HG02970 (cell line): Measurements from ENCODE around the gene PLCZ1.

Experiments used
- ATAC-seq: cut with Tn5 transposase; IDR thresholded peaks from one replicate; pipeline ENCODE4 v1.9.1; 2021; ENCODE audit warnings: mild to moderate bottlenecking, moderate library complexity, moderate number of reproducible peaks; ENCODE audit not compliant: unreplicated experiment, low FRiP score

Gene PLCZ1

DNA sequence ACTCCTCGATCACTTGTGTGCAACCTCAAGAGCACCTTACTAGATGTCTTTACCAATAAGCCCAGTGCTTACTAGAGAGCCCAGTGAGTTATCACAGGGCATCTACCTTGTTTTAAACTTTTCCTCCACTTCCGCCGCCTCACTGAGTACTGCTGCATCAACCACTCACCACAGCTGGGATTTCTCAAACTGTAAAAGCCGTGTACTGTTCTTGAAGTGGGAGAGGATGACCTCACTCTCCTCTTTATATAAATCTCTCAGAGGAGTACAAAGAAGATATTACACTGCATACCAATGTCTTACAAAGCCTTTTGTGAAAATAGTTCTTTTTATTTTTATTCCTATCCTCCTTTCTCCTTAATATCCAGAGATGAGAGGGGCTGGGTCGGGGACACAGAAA lies 94.1 kb downstream of the PLCZ1 start:
- no peak for ATAC-seq

- no peak for ATAC-seq
These were observed 97.4 kb downstream of the PLCZ1 start for GRCh38 chr12:18640321-18640955.

DNA sequence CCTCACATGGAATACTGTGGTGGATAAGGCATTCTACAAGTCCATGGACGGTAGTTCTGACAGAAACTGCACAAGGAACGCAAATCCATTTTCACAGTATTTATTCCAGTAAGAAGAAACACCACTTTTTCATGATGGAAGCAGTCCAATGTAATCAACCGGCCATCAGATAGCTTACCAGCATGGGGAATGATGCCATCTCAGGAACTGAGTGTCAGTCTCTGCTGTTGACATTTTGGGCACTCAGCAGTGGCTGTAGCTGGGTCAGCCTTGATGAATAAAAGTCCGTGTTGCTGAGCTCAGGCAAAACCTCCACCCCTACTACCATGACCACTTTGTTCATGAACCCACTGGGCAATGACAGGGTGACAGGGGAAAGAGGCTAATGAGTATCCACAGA lies 103.4 kb downstream of the PLCZ1 start:
- no peak for ATAC-seq
